ENCODE measurements around the gene SEC22A. TPM values are rescaled to one million over a fixed set of nuclear protein-coding genes. Genes with fewer than 3 reads are reported as not detected.

SEC22A gene
- total RNA-seq, 4 donors from 2014 or later: 17.7 to 49.4 (median 24.2) TPM

DNA sequence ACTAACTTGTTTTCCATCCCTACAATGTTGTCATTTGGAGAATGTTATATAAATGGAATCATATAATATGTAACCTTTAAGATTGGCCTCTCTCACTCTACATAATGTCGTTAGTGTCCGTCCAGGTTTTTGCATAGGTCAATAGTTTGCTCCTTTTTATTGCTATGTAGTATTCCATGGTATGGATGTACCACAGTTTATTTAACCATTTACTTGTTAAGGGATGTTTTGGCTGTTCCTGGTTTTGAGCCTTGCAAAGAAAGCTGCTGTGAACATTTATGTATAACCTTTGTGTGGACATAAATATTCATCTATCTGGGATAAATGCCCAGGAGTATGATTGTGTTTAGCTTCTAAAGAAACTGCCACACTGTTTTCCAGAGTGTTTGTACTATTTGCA is 34.1 kb upstream of the SEC22A start:
- Histone ChIP-seq H3K9me3 (no peaks in the 10 kb centered on the region), H3K27me3 (no peaks in the 10 kb centered on the region)

DNA sequence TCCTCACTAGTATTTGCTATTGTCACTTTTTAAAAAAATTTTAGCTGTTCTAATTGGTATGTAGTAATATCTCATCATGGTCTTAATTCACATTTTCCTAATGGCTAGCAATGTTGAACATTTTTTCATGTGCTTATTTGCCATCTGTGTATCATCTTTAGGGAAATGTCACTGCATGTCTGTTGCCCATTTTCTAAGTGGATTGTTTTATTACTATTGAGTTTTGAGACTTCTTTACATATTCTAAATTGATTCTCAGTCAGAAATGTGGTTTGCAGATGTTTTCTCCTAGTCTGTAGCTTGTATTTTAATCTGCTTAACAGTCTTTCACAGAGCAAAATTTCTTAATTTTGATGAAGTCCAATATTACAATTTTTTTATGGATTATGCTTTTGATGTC is 33.6 kb upstream of the SEC22A start:
- H3K4me1 ChIP-seq: no peaks in the 10 kb centered on the region
- no peak overlapping the region for H3K27ac ChIP-seq
- no peak overlapping the region for H3K4me3 ChIP-seq
- H3K9me3 ChIP-seq: no peaks in the 10 kb centered on the region
- no peak for TF ChIP-seq POLR2A (IDR thresholded peaks at IDR 0.05)
- TF ChIP-seq EP300 (IDR thresholded peaks at IDR 0.05): no peak
- TF ChIP-seq, protein P1, sequence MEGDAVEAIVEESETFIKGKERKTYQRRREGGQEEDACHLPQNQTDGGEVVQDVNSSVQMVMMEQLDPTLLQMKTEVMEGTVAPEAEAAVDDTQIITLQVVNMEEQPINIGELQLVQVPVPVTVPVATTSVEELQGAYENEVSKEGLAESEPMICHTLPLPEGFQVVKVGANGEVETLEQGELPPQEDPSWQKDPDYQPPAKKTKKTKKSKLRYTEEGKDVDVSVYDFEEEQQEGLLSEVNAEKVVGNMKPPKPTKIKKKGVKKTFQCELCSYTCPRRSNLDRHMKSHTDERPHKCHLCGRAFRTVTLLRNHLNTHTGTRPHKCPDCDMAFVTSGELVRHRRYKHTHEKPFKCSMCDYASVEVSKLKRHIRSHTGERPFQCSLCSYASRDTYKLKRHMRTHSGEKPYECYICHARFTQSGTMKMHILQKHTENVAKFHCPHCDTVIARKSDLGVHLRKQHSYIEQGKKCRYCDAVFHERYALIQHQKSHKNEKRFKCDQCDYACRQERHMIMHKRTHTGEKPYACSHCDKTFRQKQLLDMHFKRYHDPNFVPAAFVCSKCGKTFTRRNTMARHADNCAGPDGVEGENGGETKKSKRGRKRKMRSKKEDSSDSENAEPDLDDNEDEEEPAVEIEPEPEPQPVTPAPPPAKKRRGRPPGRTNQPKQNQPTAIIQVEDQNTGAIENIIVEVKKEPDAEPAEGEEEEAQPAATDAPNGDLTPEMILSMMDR (IDR thresholded peaks at IDR 0.05): no peak
- peaks cover 0 to 58% (median 0%) of the 10 kb centered on the region in 3 donors for H3K36me3 ChIP-seq
- DNase-seq (ENCODE audit: low spot score in 2 of 2): no peak
- H3K27me3 ChIP-seq: no peaks in the 10 kb centered on the region

More for the DNA sequence above, 34.1 kb upstream of the SEC22A start:
- TF ChIP-seq, protein P1 (IDR thresholded peaks at IDR 0.05): no peak
- TF ChIP-seq EP300 (IDR thresholded peaks at IDR 0.05) (no peak), POLR2A (IDR thresholded peaks at IDR 0.05) (no peak)
- Histone ChIP-seq H3K27ac (no peak overlapping the region), H3K4me3 (no peak overlapping the region), H3K4me1 (no peaks in the 10 kb centered on the region), H3K36me3 (peaks cover 0 to 62% (median 0%) of the 10 kb centered on the region in 3 donors)
- DNase-seq (ENCODE audit: low spot score in 2 of 2): no peak
- 96% methylated on average over 2 of the region's 2 CpGs for WGBS, 2 donors

DNA sequence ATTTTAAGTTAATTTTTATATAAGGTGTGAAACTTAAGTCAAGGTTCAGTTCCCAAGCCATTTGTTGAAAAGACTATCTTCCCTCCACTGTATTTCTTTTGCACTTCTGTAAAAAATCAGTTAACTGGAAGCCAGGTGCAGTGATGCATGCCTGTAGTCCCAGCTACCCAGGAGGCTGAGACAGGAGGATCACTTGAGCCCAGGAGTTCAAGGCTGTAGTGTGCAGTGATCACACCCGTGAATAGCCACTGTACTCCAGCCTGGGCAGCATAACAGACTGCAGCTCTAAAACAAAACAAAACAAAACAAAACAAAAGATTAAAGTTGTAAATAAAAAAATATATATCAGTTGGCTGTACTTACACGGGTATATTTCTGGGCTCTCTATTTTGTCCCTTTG is 33.1 kb upstream of the SEC22A start:
- TF ChIP-seq POLR2A (IDR thresholded peaks at IDR 0.05): no peak
- TF ChIP-seq, protein P1 (IDR thresholded peaks at IDR 0.05): no peak
- no peak for TF ChIP-seq EP300 (IDR thresholded peaks at IDR 0.05)
- WGBS, 2 donors: 74 to 79% methylated on average over 2 of the region's 2 CpGs
- DNase-seq (ENCODE audit: low spot score in 2 of 2): no peak
- H3K4me1 ChIP-seq: no peaks in the 10 kb centered on the region
- H3K27ac ChIP-seq: no peak overlapping the region
- no peaks in the 10 kb centered on the region for H3K9me3 ChIP-seq
- no peaks in the 10 kb centered on the region for H3K27me3 ChIP-seq
- no peak overlapping the region for H3K4me3 ChIP-seq
- peaks cover 0 to 53% (median 0%) of the 10 kb centered on the region in 3 donors for H3K36me3 ChIP-seq

DNA sequence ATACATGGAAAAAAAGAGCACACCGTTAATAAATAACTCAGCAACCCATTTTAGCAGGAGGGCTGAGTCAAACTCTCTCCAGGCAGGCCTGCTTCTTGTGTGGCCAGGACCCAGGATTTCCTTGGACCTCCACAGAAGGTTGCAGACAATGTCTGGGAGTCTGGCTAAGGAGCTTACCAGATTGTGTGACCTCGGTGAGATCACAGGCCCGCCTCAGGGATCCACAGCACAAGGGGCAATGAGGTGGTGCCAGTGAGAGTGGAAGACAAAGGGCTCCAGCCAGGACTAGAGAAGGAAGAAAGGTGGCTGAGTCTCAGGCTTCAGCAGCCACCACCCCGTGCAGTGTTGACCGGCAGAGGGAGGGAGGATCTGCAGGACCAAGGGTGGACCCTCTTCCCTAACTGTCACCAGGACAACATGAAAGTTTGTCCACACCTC is 32.2 kb upstream of the SEC22A start:
- TF ChIP-seq, protein P1 (IDR thresholded peaks at IDR 0.05): no peak
- TF ChIP-seq POLR2A (IDR thresholded peaks at IDR 0.05) (no peak), EP300 (IDR thresholded peaks at IDR 0.05) (no peak)
- WGBS, 2 donors: 48 to 56% methylated on average over 5 of the region's 5 CpGs
- no peaks in the 10 kb centered on the region for H3K4me1 ChIP-seq

DNA sequence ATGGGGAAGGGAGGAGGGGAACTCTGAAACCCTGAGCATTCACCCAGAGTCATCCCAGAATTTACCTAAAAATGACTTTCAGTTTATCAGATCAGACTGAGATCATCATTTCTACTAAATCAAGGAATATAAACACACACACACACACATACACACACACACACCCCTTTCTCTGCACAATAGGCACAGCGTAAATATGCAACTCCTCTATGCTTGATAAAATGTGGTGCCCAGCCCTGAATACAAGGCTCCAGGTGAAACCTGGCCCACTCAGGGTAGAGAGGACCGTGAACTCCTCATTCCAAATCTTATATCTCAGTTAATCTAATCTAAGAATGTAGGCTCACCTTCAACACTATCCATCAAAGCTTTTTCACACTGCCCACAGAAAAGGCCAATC is 31.8 kb upstream of the SEC22A start:
- Histone ChIP-seq H3K4me3 (no peak overlapping the region), H3K27me3 (no peaks in the 10 kb centered on the region), H3K27ac (no peak overlapping the region), H3K4me1 (no peaks in the 10 kb centered on the region), H3K9me3 (no peaks in the 10 kb centered on the region), H3K36me3 (peaks cover 0 to 39% (median 0%) of the 10 kb centered on the region in 3 donors)
- DNase-seq (ENCODE audit: low spot score in 2 of 2): no peak
- WGBS, 2 donors: 93 to 95% methylated on average over 2 of the region's 2 CpGs
- TF ChIP-seq POLR2A (IDR thresholded peaks at IDR 0.05) (no peak), EP300 (IDR thresholded peaks at IDR 0.05) (no peak)
- TF ChIP-seq, protein P1 (IDR thresholded peaks at IDR 0.05): no peak

More for the DNA sequence above, 32.2 kb upstream of the SEC22A start:
- H3K36me3 ChIP-seq: peaks cover 0 to 44% (median 0%) of the 10 kb centered on the region in 3 donors
- no peak for DNase-seq (ENCODE audit: low spot score in 2 of 2)
- H3K9me3 ChIP-seq: no peaks in the 10 kb centered on the region
- H3K27ac ChIP-seq: no peak overlapping the region
- H3K27me3 ChIP-seq: no peaks in the 10 kb centered on the region
- no peak overlapping the region for H3K4me3 ChIP-seq
